SK-N-SH (cell line): ENCODE measurements around the gene FBXL7. TPM values are rescaled to one million over a fixed set of nuclear protein-coding genes. Genes with fewer than 3 reads are reported as not detected.

Source experiments
- CTCF ChIA-PET: fragments of 300-600, 350-600 bp; formaldehyde crosslinking; extraction: SDS; loops from one replicate; lab custom pipeline; 2021; lab: Yijun Ruan, JAX
- POLR2A ChIA-PET: fragments of 350-600 bp; sonication (Branson Sonifier 250); formaldehyde crosslinking; extraction: SDS; loops from one replicate; lab custom pipeline; 2020; ENCODE audit warnings: antibody characterized with exemption, inconsistent platforms; lab: Yijun Ruan, JAX
- DNase-seq: peaks from one replicate; pipeline ENCODE4 v3.0.0; 2012
- H2AFZ ChIP-seq: fragments of 200-600 bp; sonication (generic); 2 replicates; pipeline ENCODE4 v1.8.1; 2016; ENCODE audit warnings: antibody characterized with exemption, mild to moderate bottlenecking, low read depth
- H3F3A ChIP-seq: fragments of 200-600 bp; sonication (generic); replicated peaks from 2 replicates; pipeline ENCODE3; 2016; ENCODE audit warnings: antibody characterized with exemption, mild to moderate bottlenecking; ENCODE audit not compliant: insufficient read depth
- H3K27ac ChIP-seq, 2 experiments: fragments of 200-500 bp in 1 of 2; fragments of 200-600 bp in 1 of 2; sonication (Bioruptor generic) in 1 of 2; sonication (generic), shearing (Covaris generic) in 1 of 2; 2 replicates each; pipeline versions ENCODE4 v1.5.1 to v1.6.1; 2014 to 2016; ENCODE audit warnings: low read depth in 2 of 2, inconsistent platforms in 1 of 2, low read length in 1 of 2, mild to moderate bottlenecking in 1 of 2, mixed read lengths in 1 of 2
- H3K27me3 ChIP-seq: fragments of 200-600 bp; sonication (generic), shearing (Covaris generic); 2 replicates; pipeline ENCODE4 v1.6.1; 2016; ENCODE audit warnings: mixed run types; ENCODE audit not compliant: insufficient read depth
- H3K36me3 ChIP-seq, 2 experiments: fragments of 200-500 bp in 1 of 2; fragments of 200-600 bp in 1 of 2; sonication (Bioruptor generic) in 1 of 2; sonication (generic) in 1 of 2; replicated peaks in 1 of 2; 2 replicates each; pipeline versions ENCODE3 to v1.5.1; 2014 to 2016; ENCODE audit warnings: low read length in 1 of 2, mild to moderate bottlenecking in 1 of 2; ENCODE audit not compliant: insufficient read depth in 2 of 2, control insufficient read depth in 1 of 2
- H3K4me1 ChIP-seq, 2 experiments: fragments of 200-500 bp in 1 of 2; fragments of 200-600 bp in 1 of 2; sonication (Bioruptor generic) in 1 of 2; sonication (generic), shearing (Covaris generic) in 1 of 2; 2 replicates each; pipeline versions ENCODE4 v1.5.1 to v1.6.1; 2014 to 2016; ENCODE audit warnings: low read depth in 1 of 2, low read length in 1 of 2, mixed run types in 1 of 2; ENCODE audit not compliant: insufficient read depth in 2 of 2, control insufficient read depth in 1 of 2
- H3K4me2 ChIP-seq: fragments of 200-600 bp; sonication (generic), shearing (Covaris generic); 2 replicates; pipeline ENCODE4 v1.6.1; 2017; ENCODE audit warnings: mixed run types
- H3K4me3 ChIP-seq, 2 experiments: fragments of 200-500 bp in 1 of 2; fragments of 200-600 bp in 1 of 2; sonication (Bioruptor generic) in 1 of 2; sonication (generic), shearing (Covaris generic) in 1 of 2; 2 replicates each; pipeline versions ENCODE4 v1.5.1 to v1.8.1; 2014 to 2016; ENCODE audit warnings: low read depth in 2 of 2, inconsistent platforms in 1 of 2, low read length in 1 of 2, mild to moderate bottlenecking in 1 of 2, mixed read lengths in 1 of 2, moderate library complexity in 1 of 2
- H3K79me2 ChIP-seq: fragments of 200-600 bp; sonication (generic); 2 replicates; pipeline ENCODE4 v1.8.1; 2017; ENCODE audit warnings: mild to moderate bottlenecking; ENCODE audit not compliant: insufficient read depth
- H3K9ac ChIP-seq: fragments of 200-600 bp; sonication (generic); 2 replicates; pipeline ENCODE4 v1.6.1; 2017; ENCODE audit warnings: mixed run types
- H3K9me2 ChIP-seq: fragments of 200-600 bp; sonication (generic); 2 replicates; pipeline ENCODE4 v1.6.1; 2017; ENCODE audit warnings: mixed run types
- H3K9me3 ChIP-seq: fragments of 200-600 bp; sonication (generic); 2 replicates; pipeline ENCODE4 v1.6.1; 2017; ENCODE audit warnings: mixed run types, mild to moderate bottlenecking, moderate library complexity
- H4K20me1 ChIP-seq: fragments of 200-600 bp; sonication (generic); 2 replicates; pipeline ENCODE4 v1.6.1; 2017; ENCODE audit warnings: mild to moderate bottlenecking, mixed run types; ENCODE audit not compliant: insufficient read depth
- EP300 ChIP-seq, 2 experiments: IDR thresholded peaks; 2 replicates each; pipeline versions ENCODE4 v1.4.0 to v1.6.1; 2012; ENCODE audit warnings: borderline replicate concordance in 1 of 2, low read depth in 1 of 2, low read length in 1 of 2
- FOSL2 ChIP-seq: IDR thresholded peaks from 2 replicates; pipeline ENCODE4 v1.4.0; 2012; ENCODE audit warnings: low read depth, mild to moderate bottlenecking, moderate library complexity, borderline replicate concordance
- FOXJ3 ChIP-seq: sonication (generic); formaldehyde crosslinking; IDR thresholded peaks from 2 replicates; pipeline ENCODE4 v1.5.1; 2020; ENCODE audit warnings: mild to moderate bottlenecking, missing genetic modification reagents
- GATA2 ChIP-seq: sonication (generic); formaldehyde crosslinking; IDR thresholded peaks from 2 replicates; pipeline ENCODE4 v1.5.0; 2020; ENCODE audit warnings: mild to moderate bottlenecking, missing genetic modification reagents
- MEF2A ChIP-seq: IDR thresholded peaks from 2 replicates; pipeline ENCODE4 v1.4.0; 2012; ENCODE audit warnings: low read depth, borderline replicate concordance
- MXI1 ChIP-seq: IDR thresholded peaks from 2 replicates; pipeline ENCODE4 v1.6.1; 2012; ENCODE audit warnings: mild to moderate bottlenecking, low read depth, low read length, improper control_type of control experiment
- RAD21 ChIP-seq: IDR thresholded peaks from 2 replicates; pipeline ENCODE4 v1.6.1; 2012; ENCODE audit warnings: mild to moderate bottlenecking, low read length
- RCOR1 ChIP-seq: fragments of 150-350 bp; IDR thresholded peaks from 2 replicates; pipeline ENCODE4 v1.6.1; 2017; ENCODE audit warnings: antibody characterized with exemption, low read length
- SMC3 ChIP-seq: IDR thresholded peaks from 2 replicates; pipeline ENCODE4 v1.6.1; 2012; ENCODE audit warnings: low read depth, low read length, improper control_type of control experiment
- TAF1 ChIP-seq: IDR thresholded peaks from 2 replicates; pipeline ENCODE4 v1.6.1; 2012; ENCODE audit warnings: low read depth, mild to moderate bottlenecking, low read length, moderate library complexity, borderline replicate concordance
- TCF12 ChIP-seq: IDR thresholded peaks from 2 replicates; pipeline ENCODE4 v1.4.0; 2012
- YY1 ChIP-seq: IDR thresholded peaks from 2 replicates; pipeline ENCODE4 v1.4.0; 2012; ENCODE audit warnings: low read depth, mild to moderate bottlenecking
- WGBS: methylation state at CpG from one replicate; pipeline ENCODE4 v1.1.6; 2017; ENCODE audit warnings: low lambda C conversion rate; 5-methylcytosine and 5-hydroxymethylcytosine counted together
- polyA plus RNA-seq, 3 experiments: library from polyadenylated mRNA; depleted of rRNA; stranded (reverse); fragments of >200 nt; gene quantifications; 2 replicates each; pipeline ENCODE4 v1.2.3, GENCODE V29; 2012
- TF ChIP-seq, protein P1 (sequence below): fragments of 150-350 bp; IDR thresholded peaks from 2 replicates; pipeline ENCODE4 v1.6.1; 2017; ENCODE audit warnings: antibody characterized with exemption, low read length, low read depth, borderline replicate concordance
- TF ChIP-seq, protein P2 (sequence below): IDR thresholded peaks from 2 replicates; pipeline ENCODE4 v1.4.0; 2012; ENCODE audit warnings: low read depth, borderline replicate concordance

Gene FBXL7
- polyA plus RNA-seq, 1 of the 3 experiments (the other 2 are of a cell fraction), result 7.0 TPM

DNA sequence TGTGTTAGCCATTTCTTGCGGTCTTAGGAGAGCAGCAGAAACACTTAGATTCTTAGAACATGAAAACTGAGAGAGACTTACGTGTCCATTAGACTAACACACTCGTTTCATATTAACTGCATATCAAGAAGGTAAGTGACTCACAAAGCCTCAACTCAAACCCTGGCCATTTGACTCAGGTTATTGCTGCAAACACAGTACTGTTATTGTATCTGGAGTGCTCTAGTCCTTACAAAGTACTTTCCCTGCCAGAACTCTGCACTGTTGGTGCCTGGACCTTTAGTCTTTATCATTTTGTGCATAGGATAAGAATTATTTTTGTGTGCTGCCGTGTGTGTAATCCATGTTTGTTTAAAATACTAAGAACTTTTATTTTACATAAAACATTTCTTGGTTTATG, 155.7 kb downstream of the FBXL7 start:
- H3F3A ChIP-seq, result no peaks in the 10 kb centered on the region
- no peaks in the 10 kb centered on the region for H3K27me3 ChIP-seq
- H3K9me2 ChIP-seq, result no peaks in the 10 kb centered on the region
- no peak for DNase-seq
- no peak overlapping the region for H3K4me3 ChIP-seq
- no peak overlapping the region for H3K27ac ChIP-seq
- H3K79me2 ChIP-seq, result peaks cover 3% of the 10 kb centered on the region; the same call in 1 of the 2 replicates
- TF ChIP-seq FOXJ3 (CRISPR knock-in tag), result no peak
- no peak for TF ChIP-seq RCOR1
- no peak for TF ChIP-seq EP300 (IDR thresholded peaks at IDR 0.05; ENCODE audit: borderline replicate concordance in 1 of 2, low read depth in 1 of 2, low read length in 1 of 2)
- no peak for TF ChIP-seq TAF1
- no peak for TF ChIP-seq GATA2
- no peak for TF ChIP-seq MXI1
- TF ChIP-seq SMC3, result no peak
- TF ChIP-seq FOSL2, result no peak
- TF ChIP-seq, protein P1, sequence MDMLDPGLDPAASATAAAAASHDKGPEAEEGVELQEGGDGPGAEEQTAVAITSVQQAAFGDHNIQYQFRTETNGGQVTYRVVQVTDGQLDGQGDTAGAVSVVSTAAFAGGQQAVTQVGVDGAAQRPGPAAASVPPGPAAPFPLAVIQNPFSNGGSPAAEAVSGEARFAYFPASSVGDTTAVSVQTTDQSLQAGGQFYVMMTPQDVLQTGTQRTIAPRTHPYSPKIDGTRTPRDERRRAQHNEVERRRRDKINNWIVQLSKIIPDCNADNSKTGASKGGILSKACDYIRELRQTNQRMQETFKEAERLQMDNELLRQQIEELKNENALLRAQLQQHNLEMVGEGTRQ, result no peak
- TF ChIP-seq, protein P2, sequence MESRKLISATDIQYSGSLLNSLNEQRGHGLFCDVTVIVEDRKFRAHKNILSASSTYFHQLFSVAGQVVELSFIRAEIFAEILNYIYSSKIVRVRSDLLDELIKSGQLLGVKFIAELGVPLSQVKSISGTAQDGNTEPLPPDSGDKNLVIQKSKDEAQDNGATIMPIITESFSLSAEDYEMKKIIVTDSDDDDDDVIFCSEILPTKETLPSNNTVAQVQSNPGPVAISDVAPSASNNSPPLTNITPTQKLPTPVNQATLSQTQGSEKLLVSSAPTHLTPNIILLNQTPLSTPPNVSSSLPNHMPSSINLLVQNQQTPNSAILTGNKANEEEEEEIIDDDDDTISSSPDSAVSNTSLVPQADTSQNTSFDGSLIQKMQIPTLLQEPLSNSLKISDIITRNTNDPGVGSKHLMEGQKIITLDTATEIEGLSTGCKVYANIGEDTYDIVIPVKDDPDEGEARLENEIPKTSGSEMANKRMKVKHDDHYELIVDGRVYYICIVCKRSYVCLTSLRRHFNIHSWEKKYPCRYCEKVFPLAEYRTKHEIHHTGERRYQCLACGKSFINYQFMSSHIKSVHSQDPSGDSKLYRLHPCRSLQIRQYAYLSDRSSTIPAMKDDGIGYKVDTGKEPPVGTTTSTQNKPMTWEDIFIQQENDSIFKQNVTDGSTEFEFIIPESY, result no peak
- TF ChIP-seq TCF12, result no peak
- TF ChIP-seq RAD21, result no peak
- TF ChIP-seq MEF2A, result no peak
- no peak for TF ChIP-seq YY1
- no peaks in the 10 kb centered on the region for H4K20me1 ChIP-seq
- no peak overlapping the region for H2AFZ ChIP-seq
- ChIA-PET CTCF (interaction anchor here (0.9 kb wide), 1 partner anchor 14 kb away, joined by 3 read pairs; no protein-coding TSS in a partner anchor), POLR2A (no interaction called here)
- no peaks in the 10 kb centered on the region for H3K36me3 ChIP-seq
- H3K4me2 ChIP-seq, result no peak overlapping the region
- H3K9ac ChIP-seq, result no peak overlapping the region
- H3K4me1 ChIP-seq, result no peaks in the 10 kb centered on the region
- 87% methylated on average over 4 of the region's 4 CpGs for WGBS
- no peaks in the 10 kb centered on the region for H3K9me3 ChIP-seq

DNA sequence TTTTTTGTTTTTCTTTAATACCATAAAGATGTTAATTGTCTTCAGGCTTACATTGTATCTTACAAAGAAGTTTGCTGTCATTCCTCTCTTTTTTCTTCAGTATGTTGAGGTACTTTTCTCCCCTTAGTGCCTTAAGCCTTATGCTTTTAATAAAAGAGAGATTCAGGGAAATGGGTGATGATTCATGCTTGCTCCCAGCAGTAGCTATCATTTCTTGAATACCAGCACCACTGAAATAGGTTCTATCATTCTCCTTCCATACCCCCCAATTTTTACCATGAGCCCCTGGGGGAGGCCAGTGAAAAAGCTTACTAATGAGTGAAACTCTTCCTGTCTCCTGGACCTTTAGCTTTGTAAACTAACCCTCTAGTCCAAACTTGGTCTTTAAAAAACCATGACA, 165.0 kb downstream of the FBXL7 start:
- no peak overlapping the region for H3K9ac ChIP-seq
- H3K4me3 ChIP-seq, result no peak overlapping the region
- CTCF ChIA-PET, result no interaction called here
- no peaks in the 10 kb centered on the region for H3K27me3 ChIP-seq
- no peaks in the 10 kb centered on the region for H3K4me1 ChIP-seq
- 0 out of 2 replicates have a peak, but pooled peaks cover 3% of the 10 kb centered on the region for H4K20me1 ChIP-seq
- H3K9me2 ChIP-seq, result no peaks in the 10 kb centered on the region
- no peak overlapping the region for H3K27ac ChIP-seq
- H3K79me2 ChIP-seq, result peaks cover 50% of the 10 kb centered on the region
- DNase-seq, result no peak
- H3K36me3 ChIP-seq, result no peaks in the 10 kb centered on the region
- H3K9me3 ChIP-seq, result 0 out of 2 replicates have a peak, but pooled peaks cover 4% of the 10 kb centered on the region
- POLR2A ChIA-PET, result no interaction called here
- no peak overlapping the region for H3K4me2 ChIP-seq
- H2AFZ ChIP-seq, result no peak overlapping the region
- H3F3A ChIP-seq, result no peaks in the 10 kb centered on the region
- TF ChIP-seq TCF12, result 0 out of 2 replicates have a peak, but pooled peaks have one; percentile 15
- no peak for TF ChIP-seq SMC3
